PC-9 (cell line): ENCODE results near the gene GRIP1.

Experiments used
- CTCF ChIP-seq: fragments of 200-600 bp; sonication (generic); conservative IDR thresholded peaks from 2 replicates; pipeline ENCODE4 v1.6.1; 2017; ENCODE audit warnings: mixed run types, antibody characterized with exemption, mild to moderate bottlenecking, moderate library complexity
- EZH2 ChIP-seq: fragments of 200-600 bp; sonication (generic); IDR thresholded peaks from 2 replicates; pipeline ENCODE4 v1.8.0; 2017; ENCODE audit warnings: antibody characterized with exemption, low read depth

- TF ChIP-seq CTCF = no peak
- TF ChIP-seq EZH2 = no peak
Observed at GRCh38 chr12:66403746-66404145, 275.1 kb downstream of the GRIP1 start.
